Tibial nerve (tissue), 4 donors: ENCODE results near the gene FAM120B.

Experiments
- EP300 ChIP-seq, 2 donors: sonication (generic); formaldehyde crosslinking; IDR thresholded peaks; one replicate each; pipeline ENCODE4 v1.6.1; 2017; ENCODE audit warnings: antibody characterized with exemption in 2 of 2, mild to moderate bottlenecking in 1 of 2
- POLR2A ChIP-seq, 2 donors: fragments of 450-650 bp; IDR thresholded peaks; one replicate each; pipeline ENCODE4 v1.6.1; 2017; ENCODE audit warnings: antibody characterized with exemption in 2 of 2, mild to moderate bottlenecking in 2 of 2, moderate library complexity in 2 of 2
- TF ChIP-seq, protein P1 (sequence below), 5 experiments: fragments of 200-600 bp in 3 of 5; fragments of 450-650 bp in 2 of 5; sonication (generic) in 3 of 5; IDR thresholded peaks; one replicate each; pipeline ENCODE4 v1.5.1; 2016 to 2019; ENCODE audit warnings: antibody characterized with exemption in 5 of 5, mild to moderate bottlenecking in 3 of 5, moderate library complexity in 2 of 5

GRCh38 chr6:170448317-170448716 lies 141.8 kb downstream of the FAM120B start:
- TF ChIP-seq, protein P1, sequence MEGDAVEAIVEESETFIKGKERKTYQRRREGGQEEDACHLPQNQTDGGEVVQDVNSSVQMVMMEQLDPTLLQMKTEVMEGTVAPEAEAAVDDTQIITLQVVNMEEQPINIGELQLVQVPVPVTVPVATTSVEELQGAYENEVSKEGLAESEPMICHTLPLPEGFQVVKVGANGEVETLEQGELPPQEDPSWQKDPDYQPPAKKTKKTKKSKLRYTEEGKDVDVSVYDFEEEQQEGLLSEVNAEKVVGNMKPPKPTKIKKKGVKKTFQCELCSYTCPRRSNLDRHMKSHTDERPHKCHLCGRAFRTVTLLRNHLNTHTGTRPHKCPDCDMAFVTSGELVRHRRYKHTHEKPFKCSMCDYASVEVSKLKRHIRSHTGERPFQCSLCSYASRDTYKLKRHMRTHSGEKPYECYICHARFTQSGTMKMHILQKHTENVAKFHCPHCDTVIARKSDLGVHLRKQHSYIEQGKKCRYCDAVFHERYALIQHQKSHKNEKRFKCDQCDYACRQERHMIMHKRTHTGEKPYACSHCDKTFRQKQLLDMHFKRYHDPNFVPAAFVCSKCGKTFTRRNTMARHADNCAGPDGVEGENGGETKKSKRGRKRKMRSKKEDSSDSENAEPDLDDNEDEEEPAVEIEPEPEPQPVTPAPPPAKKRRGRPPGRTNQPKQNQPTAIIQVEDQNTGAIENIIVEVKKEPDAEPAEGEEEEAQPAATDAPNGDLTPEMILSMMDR (IDR thresholded peaks at IDR 0.05) = no peak
- no peak for TF ChIP-seq EP300 (IDR thresholded peaks at IDR 0.05)
- no peak for TF ChIP-seq POLR2A (IDR thresholded peaks at IDR 0.05)
